SU-DHL-6 (cell line): ENCODE data around the gene DNM2.

ENCODE experiments used
- EZH2phosphoT487 ChIP-seq: fragments of 200-600 bp; sonication (generic), shearing (Covaris generic); conservative IDR thresholded peaks from 2 replicates; pipeline ENCODE4 v1.6.1; 2018; ENCODE audit warnings: mild to moderate bottlenecking, antibody characterized with exemption, low read length, moderate library complexity, mixed read lengths
- TF ChIP-seq, protein P1 (sequence below): fragments of 200-600 bp; sonication (generic); IDR thresholded peaks from one replicate; pipeline ENCODE4 v1.5.1; 2017; ENCODE audit warnings: antibody characterized with exemption, mild to moderate bottlenecking, low read length, moderate library complexity; ENCODE audit not compliant: insufficient read depth, poor library complexity, severe bottlenecking

GRCh38 chr19:10740798-10741197 lies 22.9 kb downstream of the DNM2 start:
- TF ChIP-seq EZH2phosphoT487, result no peak
- TF ChIP-seq, protein P1, sequence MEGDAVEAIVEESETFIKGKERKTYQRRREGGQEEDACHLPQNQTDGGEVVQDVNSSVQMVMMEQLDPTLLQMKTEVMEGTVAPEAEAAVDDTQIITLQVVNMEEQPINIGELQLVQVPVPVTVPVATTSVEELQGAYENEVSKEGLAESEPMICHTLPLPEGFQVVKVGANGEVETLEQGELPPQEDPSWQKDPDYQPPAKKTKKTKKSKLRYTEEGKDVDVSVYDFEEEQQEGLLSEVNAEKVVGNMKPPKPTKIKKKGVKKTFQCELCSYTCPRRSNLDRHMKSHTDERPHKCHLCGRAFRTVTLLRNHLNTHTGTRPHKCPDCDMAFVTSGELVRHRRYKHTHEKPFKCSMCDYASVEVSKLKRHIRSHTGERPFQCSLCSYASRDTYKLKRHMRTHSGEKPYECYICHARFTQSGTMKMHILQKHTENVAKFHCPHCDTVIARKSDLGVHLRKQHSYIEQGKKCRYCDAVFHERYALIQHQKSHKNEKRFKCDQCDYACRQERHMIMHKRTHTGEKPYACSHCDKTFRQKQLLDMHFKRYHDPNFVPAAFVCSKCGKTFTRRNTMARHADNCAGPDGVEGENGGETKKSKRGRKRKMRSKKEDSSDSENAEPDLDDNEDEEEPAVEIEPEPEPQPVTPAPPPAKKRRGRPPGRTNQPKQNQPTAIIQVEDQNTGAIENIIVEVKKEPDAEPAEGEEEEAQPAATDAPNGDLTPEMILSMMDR, result no peak
